GM12878 (cell line): ENCODE results near the gene ENDOU. TPM values are rescaled to one million over a fixed set of nuclear protein-coding genes. Genes with fewer than 3 reads are reported as not detected.
A peak's percentile ranks its signal among the peaks of the same experiment; 100 is the strongest.

ENCODE experiments used
- ATAC-seq: fragments of 200-7000 bp; cut with Tn5 transposase; 3 replicates; pipeline ENCODE4 v1.9.1; 2020; ENCODE audit warnings: mild to moderate bottlenecking, moderate library complexity
- BruUV-seq: library from RNA; stranded (reverse); fragments of 400-500 nt; replicated peaks from 2 replicates; lab custom pipeline; 2021; lab: Mats Ljungman, UMichigan
- CTCF ChIA-PET: fragments of 300-600 bp; sonication (Branson Sonifier 250); formaldehyde crosslinking; extraction: SDS; loops from one replicate; lab custom pipeline; 2021; ENCODE audit warnings: inconsistent platforms; lab: Yijun Ruan, JAX
- POLR2A ChIA-PET: fragments of 350-600 bp; formaldehyde crosslinking; extraction: SDS; loops from one replicate; lab custom pipeline; 2021; ENCODE audit warnings: inconsistent platforms; lab: Charles Lee
- RAD21 ChIA-PET: fragments of 300-600 bp; sonication (Branson Sonifier 250); formaldehyde crosslinking; loops from one replicate; lab custom pipeline; 2023; ENCODE audit warnings: antibody characterized with exemption; ENCODE audit not compliant: unreplicated experiment; lab: Charles Lee
- SMC1A ChIA-PET: fragments of 300-600 bp; sonication (Branson Sonifier 250); formaldehyde crosslinking; loops from one replicate; lab custom pipeline; 2023; ENCODE audit not compliant: unreplicated experiment, uncharacterized antibody; lab: Charles Lee
- DNase-seq: peaks from one replicate; pipeline ENCODE4 v3.0.0-alpha.2; 2011; ENCODE audit warnings: low read depth, low spot score
- FAIRE-seq: peaks from 3 replicates; lab custom pipeline; 2011; peaks lifted over from hg19 to GRCh38; lab: Jason Lieb, UNC
- H2AFZ ChIP-seq: 2 replicates; pipeline ENCODE4 v1.6.0; 2011; ENCODE audit warnings: low read depth, low read length, control low read depth; ENCODE audit not compliant: control insufficient read depth
- H3K27ac ChIP-seq: 2 replicates; pipeline ENCODE4 v1.5.1; 2011; ENCODE audit warnings: control low read depth; ENCODE audit not compliant: control insufficient read depth, insufficient read depth
- H3K27me3 ChIP-seq, 2 experiments: replicated peaks in 1 of 2; 2 replicates each; pipeline versions ENCODE4 v1.6.0 to v1.6.1; 2011; ENCODE audit warnings: low read length in 1 of 2; ENCODE audit not compliant: control insufficient read depth in 2 of 2, insufficient read depth in 2 of 2
- H3K36me3 ChIP-seq, 2 experiments: 2 replicates each; pipeline ENCODE4 v1.5.1; 2011; ENCODE audit warnings: low read length in 1 of 2; ENCODE audit not compliant: control insufficient read depth in 2 of 2, insufficient read depth in 2 of 2
- H3K4me1 ChIP-seq: 2 replicates; pipeline ENCODE4 v1.6.1; 2011; ENCODE audit warnings: mild to moderate bottlenecking, low read length, moderate library complexity, mixed read lengths; ENCODE audit not compliant: control insufficient read depth, insufficient read depth
- H3K4me2 ChIP-seq: 2 replicates; pipeline ENCODE4 v1.6.0; 2011; ENCODE audit warnings: control low read depth; ENCODE audit not compliant: control insufficient read depth, insufficient read depth
- H3K4me3 ChIP-seq: fragments of 200-600 bp; sonication (generic); 2 replicates; pipeline ENCODE4 v1.5.1; 2016
- H3K79me2 ChIP-seq: 2 replicates; pipeline ENCODE4 v1.6.0; 2011; ENCODE audit warnings: low read length; ENCODE audit not compliant: control insufficient read depth, insufficient read depth
- H3K9ac ChIP-seq: 2 replicates; pipeline ENCODE4 v1.8.0; 2011; ENCODE audit warnings: low read length, control low read depth, mixed read lengths; ENCODE audit not compliant: control insufficient read depth, insufficient read depth
- H3K9me3 ChIP-seq: replicated peaks from 3 replicates; pipeline ENCODE4 v1.5.1; 2011; ENCODE audit warnings: mild to moderate bottlenecking, low read length; ENCODE audit not compliant: control insufficient read depth, insufficient read depth
- H4K20me1 ChIP-seq: 2 replicates; pipeline ENCODE4 v1.6.0; 2011; ENCODE audit not compliant: control insufficient read depth, insufficient read depth
- E4F1 ChIP-seq: fragments of 450-650 bp; IDR thresholded peaks from 2 replicates; pipeline ENCODE4 v1.6.1; 2018; ENCODE audit warnings: borderline replicate concordance, mild to moderate bottlenecking; ENCODE audit not compliant: partially characterized antibody
- EZH2 ChIP-seq: IDR thresholded peaks from 2 replicates; pipeline ENCODE4 v1.6.1; 2012; ENCODE audit warnings: low read depth, mild to moderate bottlenecking, control low read depth, inconsistent platforms, low read length, borderline replicate concordance; ENCODE audit not compliant: control insufficient read depth
- IKZF1 ChIP-seq: fragments of 450-650 bp; conservative IDR thresholded peaks from 2 replicates; pipeline ENCODE4 v1.6.1; 2017; ENCODE audit warnings: antibody characterized with exemption, mild to moderate bottlenecking
- IRF4 ChIP-seq: IDR thresholded peaks from 2 replicates; pipeline ENCODE4 v1.6.1; 2011; ENCODE audit warnings: low read depth, low read length
- NR2F1 ChIP-seq: fragments of 450-650 bp; conservative IDR thresholded peaks from 2 replicates; pipeline ENCODE4 v1.6.1; 2017; ENCODE audit warnings: mild to moderate bottlenecking
- POLR2AphosphoS2 ChIP-seq: IDR thresholded peaks from 2 replicates; pipeline ENCODE4 v1.6.1; 2011; ENCODE audit warnings: low read depth, mild to moderate bottlenecking, low read length, improper control_type of control experiment, moderate library complexity
- RB1 ChIP-seq: fragments of 450-650 bp; formaldehyde crosslinking; IDR thresholded peaks from 2 replicates; pipeline ENCODE4 v1.6.1; 2017; ENCODE audit warnings: mild to moderate bottlenecking, borderline replicate concordance
- RFX5 ChIP-seq: IDR thresholded peaks from 2 replicates; pipeline ENCODE4 v1.6.1; 2011; ENCODE audit warnings: low read depth, low read length, improper control_type of control experiment
- SMAD5 ChIP-seq: IDR thresholded peaks from 2 replicates; pipeline ENCODE4 v1.6.1; 2016; ENCODE audit warnings: antibody characterized with exemption, low read depth
- TBL1XR1 ChIP-seq: IDR thresholded peaks from 2 replicates; pipeline ENCODE4 v1.6.1; 2012; ENCODE audit warnings: low read depth, low read length, improper control_type of control experiment
- WGBS: methylation state at CpG from one replicate; pipeline ENCODE4 v1.1.6; 2016; ENCODE audit warnings: low lambda C conversion rate; ENCODE audit not compliant: insufficient replicate concordance, insufficient coverage; ENCODE audit errors: missing lambda C conversion rate; 5-methylcytosine and 5-hydroxymethylcytosine counted together
- in situ Hi-C: fragments of 300-500 bp; cut with MboI; formaldehyde crosslinking; loops from 9 replicates; pipeline ENCODE4 v1.14.3; 2018; ENCODE audit warnings: mixed read lengths
- intact Hi-C: fragments of 100-400 bp; cut with micrococcal nuclease; formaldehyde crosslinking; loops from one replicate; pipeline ENCODE4 v1.14.2; 2022; ENCODE audit not compliant: unreplicated experiment
- polyA plus RNA-seq, 11 experiments: library from polyadenylated mRNA; depleted of rRNA in 4 of 11; unstranded in 6 of 11; stranded (reverse) in 5 of 11; fragments of >200 nt; fragmentation: Nextera tagmentation in 4 of 11; fragmentation: Illumina TruSeq in 1 of 11; extraction: Ambion mirVana in 4 of 11; extraction: Trizol in 1 of 11; gene quantifications; 1 replicate in 1 of 11; 2 replicates in 10 of 11; pipeline versions ENCODE4 v1.2.1 to v1.2.3, GENCODE V29; 2011 to 2016; ENCODE audit warnings: inconsistent platforms in 2 of 11, missing spikeins in 2 of 11, low read depth in 1 of 11
- total RNA-seq, 4 experiments: library from RNA; depleted of rRNA in 3 of 4; stranded (reverse); fragments of >200 nt in 3 of 4; fragmentation: Illumina TruSeq in 1 of 4; extraction: Trizol in 1 of 4; gene quantifications; 2 replicates each; pipeline versions ENCODE4 v1.2.1 to v1.2.3, GENCODE V29; 2013 to 2021

Gene ENDOU
- total and polyA plus RNA-seq, 10 of the 15 experiments (the other 5 are each of a cell fraction or from before 2014, with no cell fraction given), result 0.03 to 0.17 (median 0.10) TPM; not detected in 4

GRCh38 chr12:47754881-47755280 lies 29.6 kb upstream of the ENDOU start (continued):
- TF ChIP-seq EZH2 (no peak), IKZF1 (no peak), POLR2AphosphoS2 (no peak), IRF4 (no peak), E4F1 (no peak)
- TF ChIP-seq, all 136 proteins: peak for 7

- Histone ChIP-seq H3K4me2 (peak overlapping the region; percentile 82; the same call in 1 of the 2 replicates), H3K27me3 (no peaks in the 10 kb centered on the region), H4K20me1 (no peaks in the 10 kb centered on the region), H3K36me3 (no peaks in the 10 kb centered on the region), H3K79me2 (no peaks in the 10 kb centered on the region), H3K9ac (no peak overlapping the region), H3K4me3 (no peak overlapping the region)
- DNase-seq (no peak), FAIRE-seq (peak; percentile 41), ATAC-seq (no peak)
- POLR2A ChIA-PET, result interaction anchor here (1.5 to 2.4 kb wide), 3 partner anchors 10 to 131 kb away, joined by 4 to 14 read pairs (median 5); no protein-coding TSS in a partner anchor
- in situ Hi-C loops, result no loop called here
- CTCF ChIA-PET, result interaction anchor here (1.1 to 14.5 kb wide), 8 partner anchors 10 to 85 kb away, joined by 3 to 507 read pairs (median 20); partner anchors contain the start of gene SLC48A1
- BruUV-seq, result no TSS peak
- TF ChIP-seq NR2F1, result no peak
- no peak for TF ChIP-seq TBL1XR1
- no peak for TF ChIP-seq RB1
- no peak for TF ChIP-seq SMAD5
- no peak for TF ChIP-seq RFX5
- TF ChIP-seq, all 136 proteins: peak for 0
- 0 out of 2 replicates have a peak overlapping the region, but pooled peaks have one; percentile 76 for H3K27ac ChIP-seq
- ChIA-PET SMC1A (interaction anchor here (2.2 to 12.2 kb wide), 5 partner anchors 9 to 39 kb away, joined by 6 to 277 read pairs (median 15); no protein-coding TSS in a partner anchor), RAD21 (interaction anchor here (1.7 to 12.6 kb wide), 3 partner anchors 12 to 48 kb away, joined by 5 to 237 read pairs (median 83); partner anchors contain the start of genes RPAP3 and SLC48A1)
- peaks cover 41% of the 10 kb centered on the region for H3K4me1 ChIP-seq
- H2AFZ ChIP-seq, result no peak overlapping the region
- H3K9me3 ChIP-seq, result no peaks in the 10 kb centered on the region
- 96% methylated on average over 4 of the region's 4 CpGs for WGBS
- intact Hi-C loops, result no loop called here
Observed at GRCh38 chr12:47754126-47754525, 28.8 kb upstream of the ENDOU start.
